H1 (cell line): ENCODE measurements around the gene DIP2C.

Source experiments
- CREB1 ChIP-seq: IDR thresholded peaks from 2 replicates; pipeline ENCODE4 v1.6.1; 2012; ENCODE audit warnings: inconsistent platforms
- EZH2 ChIP-seq: fragments of 200-600 bp; sonication (generic); IDR thresholded peaks from 2 replicates; pipeline ENCODE4 v1.7.1; 2012; ENCODE audit warnings: low read depth, mild to moderate bottlenecking, moderate library complexity, low read length, inconsistent platforms; ENCODE audit not compliant: severe bottlenecking
- JUN ChIP-seq: IDR thresholded peaks from 2 replicates; pipeline ENCODE4 v1.6.1; 2011; ENCODE audit warnings: low read depth, mild to moderate bottlenecking, improper control_type of control experiment, low read length
- SIN3A ChIP-seq, 2 experiments: IDR thresholded peaks in 1 of 2; conservative IDR thresholded peaks in 1 of 2; 2 replicates each; pipeline ENCODE4 v1.6.1; 2011 to 2012; ENCODE audit warnings: low read length in 2 of 2, improper control_type of control experiment in 1 of 2, low read depth in 1 of 2, mild to moderate bottlenecking in 1 of 2
- TF ChIP-seq, protein P1 (sequence below), 3 experiments: IDR thresholded peaks; 1 replicate in 2 of 3; 2 replicates in 1 of 3; pipeline versions ENCODE4 v1.5.1 to v1.6.1; 2011; ENCODE audit warnings: low read length in 3 of 3, mild to moderate bottlenecking in 3 of 3, inconsistent platforms in 2 of 3, low read depth in 1 of 3, moderate library complexity in 1 of 3; ENCODE audit not compliant: insufficient read depth in 1 of 3; ENCODE audit errors: control extremely low read depth in 1 of 3

- TF ChIP-seq EZH2 = no peak
- no peak for TF ChIP-seq JUN
- no peak for TF ChIP-seq CREB1
- TF ChIP-seq, protein P1, sequence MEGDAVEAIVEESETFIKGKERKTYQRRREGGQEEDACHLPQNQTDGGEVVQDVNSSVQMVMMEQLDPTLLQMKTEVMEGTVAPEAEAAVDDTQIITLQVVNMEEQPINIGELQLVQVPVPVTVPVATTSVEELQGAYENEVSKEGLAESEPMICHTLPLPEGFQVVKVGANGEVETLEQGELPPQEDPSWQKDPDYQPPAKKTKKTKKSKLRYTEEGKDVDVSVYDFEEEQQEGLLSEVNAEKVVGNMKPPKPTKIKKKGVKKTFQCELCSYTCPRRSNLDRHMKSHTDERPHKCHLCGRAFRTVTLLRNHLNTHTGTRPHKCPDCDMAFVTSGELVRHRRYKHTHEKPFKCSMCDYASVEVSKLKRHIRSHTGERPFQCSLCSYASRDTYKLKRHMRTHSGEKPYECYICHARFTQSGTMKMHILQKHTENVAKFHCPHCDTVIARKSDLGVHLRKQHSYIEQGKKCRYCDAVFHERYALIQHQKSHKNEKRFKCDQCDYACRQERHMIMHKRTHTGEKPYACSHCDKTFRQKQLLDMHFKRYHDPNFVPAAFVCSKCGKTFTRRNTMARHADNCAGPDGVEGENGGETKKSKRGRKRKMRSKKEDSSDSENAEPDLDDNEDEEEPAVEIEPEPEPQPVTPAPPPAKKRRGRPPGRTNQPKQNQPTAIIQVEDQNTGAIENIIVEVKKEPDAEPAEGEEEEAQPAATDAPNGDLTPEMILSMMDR (IDR thresholded peaks at IDR 0.05; ENCODE audit: control extremely low read depth in 1 of 3, insufficient read depth in 1 of 3, low read depth in 1 of 3, low read length in 3 of 3) = no peak
- TF ChIP-seq SIN3A (conservative IDR thresholded peaks at IDR 0.05 in 1 of 2, IDR thresholded peaks at IDR 0.05 in 1 of 2; ENCODE audit: low read depth in 1 of 2, low read length in 2 of 2) = no peak
These were observed 348.3 kb downstream of the DIP2C start for GRCh38 chr10:341081-341740.
